MCF 10A (cell line): ENCODE results near the gene ASB7. TPM values are rescaled to one million over a fixed set of nuclear protein-coding genes. Genes with fewer than 3 reads are reported as not detected.

Source experiments
- BruUV-seq: library from RNA; stranded (reverse); fragments of 400-500 nt; replicated peaks from 2 replicates; lab custom pipeline; 2021; lab: Mats Ljungman, UMichigan
- CTCF ChIA-PET: fragments of 300-600 bp; sonication (Branson Sonifier 250); formaldehyde crosslinking; extraction: SDS; loops from one replicate; lab custom pipeline; 2021; ENCODE audit warnings: antibody characterized with exemption, inconsistent platforms; lab: Yijun Ruan, JAX
- POLR2A ChIA-PET: fragments of 300-600, 350-650 bp; sonication (Branson Sonifier 250); formaldehyde crosslinking; extraction: SDS; loops from one replicate; lab custom pipeline; 2020; ENCODE audit warnings: antibody characterized with exemption, inconsistent platforms; lab: Yijun Ruan, JAX
- DNase-seq: peaks from one replicate; pipeline ENCODE4 v3.0.0-alpha.2; 2018; ENCODE audit not compliant: unreplicated experiment
- H3K27ac Mint-ChIP-seq: one replicate; pipeline ENCODE4 v1.8.0; 2022; ENCODE audit warnings: mild to moderate bottlenecking, low read depth, mixed read lengths; ENCODE audit not compliant: unreplicated experiment
- H3K27me3 Mint-ChIP-seq: one replicate; pipeline ENCODE4 v1.8.0; 2022; ENCODE audit warnings: mixed read lengths; ENCODE audit not compliant: insufficient read depth, unreplicated experiment
- H3K36me3 Mint-ChIP-seq: one replicate; pipeline ENCODE4 v1.8.0; 2022; ENCODE audit warnings: mild to moderate bottlenecking, moderate library complexity, mixed read lengths; ENCODE audit not compliant: insufficient read depth, unreplicated experiment
- H3K4me1 Mint-ChIP-seq: one replicate; pipeline ENCODE4 v1.8.0; 2022; ENCODE audit warnings: mixed read lengths; ENCODE audit not compliant: insufficient read depth, unreplicated experiment
- H3K4me3 Mint-ChIP-seq: one replicate; pipeline ENCODE4 v1.8.0; 2022; ENCODE audit warnings: mild to moderate bottlenecking, moderate library complexity, mixed read lengths; ENCODE audit not compliant: unreplicated experiment
- H3K9me3 Mint-ChIP-seq: one replicate; pipeline ENCODE4 v1.8.0; 2022; ENCODE audit warnings: mixed read lengths; ENCODE audit not compliant: unreplicated experiment
- CTCF ChIP-seq: fragments of 200-600 bp; IDR thresholded peaks from one replicate; pipeline ENCODE4 v1.8.0; 2022; ENCODE audit warnings: antibody characterized with exemption, mild to moderate bottlenecking; ENCODE audit not compliant: unreplicated experiment
- intact Hi-C: fragments of 100-400 bp; cut with micrococcal nuclease; formaldehyde crosslinking; loops from 2 replicates; pipeline ENCODE4 v1.14.1; 2022
- total RNA-seq: library from RNA; stranded (reverse); gene quantifications from 2 replicates; pipeline ENCODE4 v1.2.3, GENCODE V29; 2022

ASB7 gene
- total RNA-seq, 1 experiment from 2014 or later: 14.3 TPM

DNA sequence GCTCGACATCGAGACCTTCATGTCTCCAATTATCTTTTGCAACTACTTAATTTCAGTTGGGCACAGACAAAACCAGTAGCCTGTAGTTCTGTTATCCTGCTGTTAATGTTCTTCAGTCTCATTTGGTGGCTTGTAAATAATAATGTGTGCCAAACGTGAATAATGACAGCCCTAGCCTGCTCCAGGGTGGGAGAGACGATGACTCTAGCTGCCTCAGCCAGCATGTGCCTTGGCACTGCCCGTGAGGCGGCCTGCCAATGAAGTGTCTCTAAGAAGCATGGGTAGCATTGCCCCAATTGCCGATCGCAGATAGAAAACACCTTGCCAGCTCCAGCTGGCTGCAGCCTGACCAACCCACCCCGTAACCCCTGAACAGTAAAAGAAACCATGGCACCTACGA is 58.8 kb downstream of the ASB7 start:
- Mint-ChIP-seq H3K4me3 (no peak overlapping the region), H3K27me3 (no peaks in the 10 kb centered on the region), H3K36me3 (no peaks in the 10 kb centered on the region), H3K27ac (no peak overlapping the region), H3K9me3 (no peaks in the 10 kb centered on the region), H3K4me1 (peaks cover 6% of the 10 kb centered on the region)
- POLR2A ChIA-PET: no interaction called here
- no peak for TF ChIP-seq CTCF
- DNase-seq: no peak
- intact Hi-C loops: no loop called here
- CTCF ChIA-PET: no interaction called here
- no TSS peak for BruUV-seq

GRCh38 chr15:100663086-100663914 is 60.9 kb downstream of the ASB7 start:
- POLR2A ChIA-PET: interaction anchor here (0.7 kb wide), 1 partner anchor 987 kb away, joined by 3 read pairs; no protein-coding TSS in a partner anchor
- Mint-ChIP-seq H3K36me3 (no peaks in the 10 kb centered on the region), H3K27me3 (no peaks in the 10 kb centered on the region), H3K4me3 (no peak overlapping the region), H3K4me1 (peaks cover 6% of the 10 kb centered on the region), H3K9me3 (no peaks in the 10 kb centered on the region), H3K27ac (no peak overlapping the region)
- intact Hi-C loops: no loop called here
- TF ChIP-seq CTCF: peak; percentile 8
- BruUV-seq: no TSS peak
- CTCF ChIA-PET: interaction anchor here (1.0 kb wide), 1 partner anchor 206 kb away, joined by 3 read pairs; no protein-coding TSS in a partner anchor
- peak; percentile 30 for DNase-seq

- ChIA-PET POLR2A (interaction anchor here (0.7 kb wide), 1 partner anchor 986 kb away, joined by 3 read pairs; no protein-coding TSS in a partner anchor), CTCF (no interaction called here)
- Mint-ChIP-seq H3K36me3 (no peaks in the 10 kb centered on the region), H3K4me1 (peaks cover 6% of the 10 kb centered on the region), H3K27me3 (no peaks in the 10 kb centered on the region), H3K4me3 (no peak overlapping the region), H3K9me3 (no peaks in the 10 kb centered on the region), H3K27ac (no peak overlapping the region)
- no peak for TF ChIP-seq CTCF
- intact Hi-C loops: no loop called here
- DNase-seq: no peak
- BruUV-seq: no TSS peak
These were observed 61.5 kb downstream of the ASB7 start for GRCh38 chr15:100663915-100664281.

- Mint-ChIP-seq H3K27me3 (no peaks in the 10 kb centered on the region), H3K4me3 (no peak overlapping the region), H3K36me3 (no peaks in the 10 kb centered on the region), H3K9me3 (no peaks in the 10 kb centered on the region), H3K4me1 (peaks cover 6% of the 10 kb centered on the region), H3K27ac (no peak overlapping the region)
- no TSS peak for BruUV-seq
- DNase-seq: peak; percentile 48
- intact Hi-C loops: no loop called here
- POLR2A ChIA-PET: interaction anchor here (0.6 to 1.0 kb wide), 5 partner anchors 48 to 201 kb away, joined by 3 to 4 read pairs (median 3); no protein-coding TSS in a partner anchor
- CTCF ChIA-PET: no interaction called here
- no peak for TF ChIP-seq CTCF
These were observed 63.2 kb downstream of the ASB7 start for GRCh38 chr15:100665570-100665969.
